ACC112 (cell line): ENCODE data around the gene STAT4.
A peak's percentile ranks its signal among the peaks of the same experiment; 100 is the strongest.

Experiments
- H2AFZ ChIP-seq: fragments of 200-600 bp; sonication (generic); one replicate; pipeline ENCODE4 v1.6.0; 2017; ENCODE audit warnings: antibody characterized with exemption, low read length; ENCODE audit not compliant: unreplicated experiment
- H3K27ac ChIP-seq: fragments of 200-600 bp; sonication (generic); 2 replicates; pipeline ENCODE4 v1.5.1; 2014; ENCODE audit warnings: low read depth, mild to moderate bottlenecking, antibody characterized with exemption, low read length, moderate library complexity
- H3K27me3 ChIP-seq: fragments of 200-600 bp; sonication (generic); 2 replicates; pipeline ENCODE4 v1.6.1; 2014; ENCODE audit warnings: mild to moderate bottlenecking, antibody characterized with exemption, low read length, moderate library complexity, mixed read lengths; ENCODE audit not compliant: insufficient read depth
- H3K36me3 ChIP-seq: fragments of 200-600 bp; sonication (generic); 2 replicates; pipeline ENCODE4 v1.6.1; 2016; ENCODE audit warnings: mild to moderate bottlenecking, antibody characterized with exemption, low read length, moderate library complexity, mixed read lengths; ENCODE audit not compliant: insufficient read depth
- H3K4me1 ChIP-seq: fragments of 200-600 bp; sonication (generic); one replicate; pipeline ENCODE4 v1.6.1; 2016; ENCODE audit warnings: low read length, mixed read lengths; ENCODE audit not compliant: insufficient read depth, unreplicated experiment, control insufficient read depth
- H3K4me3 ChIP-seq: fragments of 200-600 bp; sonication (generic); 2 replicates; pipeline ENCODE4 v1.5.1; 2014; ENCODE audit warnings: mild to moderate bottlenecking, low read depth, low read length
- H3K79me2 ChIP-seq: fragments of 200-600 bp; sonication (generic); one replicate; pipeline ENCODE4 v1.6.0; 2016; ENCODE audit warnings: low read length; ENCODE audit not compliant: control insufficient read depth, unreplicated experiment, insufficient read depth

STAT4 gene

DNA sequence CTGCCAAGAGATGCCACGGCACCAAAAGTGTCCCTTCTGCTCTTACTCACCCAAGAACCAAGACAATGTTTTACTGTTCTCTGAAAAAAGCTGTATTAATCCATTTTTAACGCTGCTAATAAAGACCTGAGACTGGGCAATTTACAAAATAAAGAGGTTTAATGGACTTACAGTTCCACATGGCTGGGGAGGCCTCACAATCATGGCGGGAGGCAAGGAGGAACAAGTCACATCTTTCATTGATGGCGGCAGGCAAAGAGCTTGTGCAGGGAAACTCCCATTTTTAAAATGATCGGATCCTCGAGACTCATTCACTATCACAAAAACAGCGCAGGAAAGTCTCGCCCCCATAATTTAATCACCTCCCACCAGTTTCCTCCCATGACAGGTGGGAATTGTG is 135.0 kb downstream of the STAT4 start:
- Histone ChIP-seq H3K4me3 (no peak overlapping the region), H3K79me2 (peaks cover 32% of the 10 kb centered on the region), H3K36me3 (peaks cover 21% of the 10 kb centered on the region), H3K4me1 (peaks cover 41% of the 10 kb centered on the region), H2AFZ (no peak overlapping the region), H3K27ac (no peak overlapping the region), H3K27me3 (no peaks in the 10 kb centered on the region)

DNA sequence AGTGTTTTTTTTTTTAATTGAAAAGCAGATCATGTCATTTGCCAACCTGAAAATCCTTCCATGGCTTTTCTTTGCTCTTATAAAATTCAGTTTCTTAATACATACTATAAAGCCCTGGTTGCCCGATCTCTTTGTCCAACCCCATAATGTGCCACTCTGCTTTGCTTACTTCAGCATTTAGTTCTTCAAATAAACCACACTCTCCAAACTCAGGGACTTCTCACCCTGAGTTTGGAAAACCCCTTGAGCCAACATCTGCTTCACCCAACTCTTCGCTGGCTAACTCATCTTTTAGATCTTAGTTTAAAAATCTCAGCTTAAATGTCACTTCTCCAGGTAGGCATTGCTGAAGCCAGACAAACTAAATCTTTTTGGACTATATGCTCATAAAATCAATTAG is 135.6 kb downstream of the STAT4 start:
- no peak overlapping the region for H3K27ac ChIP-seq
- no peak overlapping the region for H2AFZ ChIP-seq
- peaks cover 43% of the 10 kb centered on the region for H3K4me1 ChIP-seq
- peaks cover 37% of the 10 kb centered on the region for H3K79me2 ChIP-seq
- no peak overlapping the region for H3K4me3 ChIP-seq
- peaks cover 25% of the 10 kb centered on the region for H3K36me3 ChIP-seq
- no peaks in the 10 kb centered on the region for H3K27me3 ChIP-seq

DNA sequence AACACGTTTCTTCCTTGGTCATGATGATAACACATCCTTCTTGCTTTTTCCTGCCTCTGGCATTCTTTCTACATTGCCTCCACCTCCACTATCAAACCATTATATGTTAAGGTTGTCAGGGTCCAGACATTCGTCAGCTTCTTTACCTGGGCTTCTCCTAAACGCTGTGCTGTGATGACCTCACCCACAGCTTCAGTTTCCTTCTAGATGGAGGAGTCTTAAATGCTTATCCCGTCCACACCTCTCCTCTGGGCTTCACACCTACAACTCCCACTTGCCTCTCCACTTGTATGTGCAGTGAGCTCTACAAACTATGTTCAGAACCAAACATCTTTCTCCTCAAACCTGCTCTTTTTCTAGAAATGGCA is 136.2 kb downstream of the STAT4 start:
- Histone ChIP-seq H2AFZ (no peak overlapping the region), H3K27ac (peak overlapping the region; percentile 83), H3K4me1 (peaks cover 48% of the 10 kb centered on the region), H3K4me3 (peak overlapping the region; percentile 91), H3K36me3 (peaks cover 31% of the 10 kb centered on the region), H3K79me2 (peaks cover 43% of the 10 kb centered on the region), H3K27me3 (no peaks in the 10 kb centered on the region)

DNA sequence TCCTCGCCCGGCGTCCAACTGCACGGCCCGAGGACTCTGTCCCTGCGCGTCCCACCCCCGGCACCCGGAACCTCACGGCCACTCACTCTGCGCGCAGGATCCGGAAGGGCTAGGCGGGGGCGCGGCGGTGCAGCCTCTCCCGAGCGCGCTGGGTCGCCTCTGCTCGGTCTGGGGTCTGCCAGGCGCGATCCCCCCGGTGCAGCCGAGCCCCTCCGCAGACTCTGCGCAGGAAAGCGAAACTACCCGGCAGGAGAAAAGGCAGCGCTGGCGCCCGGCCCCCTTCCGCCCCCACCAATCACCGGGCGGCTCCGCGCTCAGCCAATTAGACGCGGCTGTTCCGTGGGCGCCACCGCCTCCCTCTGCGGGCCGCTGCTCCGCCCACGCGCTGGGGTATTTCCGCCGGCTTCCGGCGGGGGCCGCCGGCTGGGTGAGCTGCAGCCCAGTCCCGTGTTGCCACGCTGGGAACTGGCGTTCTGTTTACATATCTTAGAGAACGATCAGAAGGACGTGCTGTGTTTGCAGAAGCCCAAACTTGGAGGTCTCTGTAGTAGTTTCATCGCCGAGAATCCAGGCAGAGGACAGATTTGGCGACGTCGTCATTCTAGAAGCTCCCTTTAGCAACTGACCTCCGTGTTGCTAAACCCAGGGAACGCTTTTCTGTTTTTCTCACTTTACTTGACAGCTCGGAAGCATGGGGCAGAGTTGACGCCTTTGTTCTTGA is 136.7 kb downstream of the STAT4 start, which contains the start of gene STAT1:
STAT1 (minus strand) TSS at position 240 of the 721 bp plus-strand sequence. CDS start 4,168 bp downstream, outside the sequence.
- Histone ChIP-seq H3K27me3 (no peaks in the 10 kb centered on the region), H3K79me2 (peaks cover 48% of the 10 kb centered on the region), H3K27ac (peak within 1 kb of the TSS; percentile 83), H3K4me1 (peaks cover 43% of the 10 kb centered on the region), H3K36me3 (peaks cover 36% of the 10 kb centered on the region), H3K4me3 (peak within 1 kb of the TSS; percentile 91), H2AFZ (no peak within 1 kb of the TSS)

DNA sequence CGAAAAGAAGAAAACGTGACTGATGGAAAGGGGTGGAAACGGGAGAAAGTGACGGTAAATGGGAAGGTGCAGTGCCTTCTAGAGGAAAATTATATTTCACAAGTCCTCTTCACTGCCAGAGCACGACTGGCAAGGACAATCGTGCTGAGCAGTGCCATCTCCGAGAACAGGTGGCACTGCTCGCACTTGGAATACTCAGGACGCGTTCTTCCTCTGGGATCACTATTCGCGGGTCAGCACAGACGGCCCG is 137.2 kb downstream of the STAT4 start:
- Histone ChIP-seq H2AFZ (no peak overlapping the region), H3K4me3 (peak overlapping the region; percentile 91), H3K79me2 (peaks cover 52% of the 10 kb centered on the region), H3K27me3 (no peaks in the 10 kb centered on the region), H3K27ac (peak overlapping the region; percentile 64), H3K36me3 (peaks cover 41% of the 10 kb centered on the region), H3K4me1 (peaks cover 41% of the 10 kb centered on the region)

DNA sequence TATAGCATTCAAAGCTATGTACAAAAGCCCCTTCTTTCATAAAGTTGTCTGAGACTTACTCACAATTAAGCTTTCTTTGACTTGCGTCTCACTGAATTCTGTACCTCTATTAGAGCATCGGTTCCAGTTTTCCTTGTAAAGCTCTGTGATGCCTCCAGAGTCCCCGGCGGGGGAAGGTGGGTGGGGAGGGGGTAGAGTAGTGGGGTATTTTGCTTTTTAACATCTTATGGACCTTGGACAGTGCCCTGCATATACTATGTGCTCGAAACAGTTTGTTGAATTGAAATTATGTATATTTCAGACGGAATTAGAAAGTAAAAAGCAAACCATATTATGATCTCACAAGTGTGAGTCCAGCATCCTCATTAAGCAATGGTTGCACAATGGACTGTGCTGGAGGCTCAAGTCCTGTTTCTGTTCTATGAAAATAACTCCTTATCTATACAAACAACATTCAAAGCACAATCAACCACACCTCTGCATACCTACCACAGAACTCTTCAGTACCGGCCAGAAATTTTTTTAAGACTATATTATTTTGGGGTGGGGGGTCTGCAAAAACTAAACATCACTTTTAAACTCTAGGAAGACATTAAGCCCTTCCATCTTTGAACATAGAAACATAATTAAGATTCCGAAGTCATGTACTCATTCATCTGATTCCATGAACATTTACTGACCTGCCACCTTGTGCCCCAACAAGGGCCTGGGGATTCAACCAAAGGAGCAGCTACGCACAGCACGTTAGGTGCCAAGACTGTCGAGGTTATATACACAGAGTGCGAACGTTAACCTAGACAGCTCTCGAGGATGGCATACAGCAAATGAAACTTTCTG is 137.7 kb downstream of the STAT4 start:
- no peaks in the 10 kb centered on the region for H3K27me3 ChIP-seq
- H2AFZ ChIP-seq: no peak overlapping the region
- H3K79me2 ChIP-seq: peaks cover 58% of the 10 kb centered on the region
- peak overlapping the region; percentile 91 for H3K4me3 ChIP-seq
- peaks cover 47% of the 10 kb centered on the region for H3K36me3 ChIP-seq
- peaks cover 40% of the 10 kb centered on the region for H3K4me1 ChIP-seq
- H3K27ac ChIP-seq: peak overlapping the region; percentile 64

DNA sequence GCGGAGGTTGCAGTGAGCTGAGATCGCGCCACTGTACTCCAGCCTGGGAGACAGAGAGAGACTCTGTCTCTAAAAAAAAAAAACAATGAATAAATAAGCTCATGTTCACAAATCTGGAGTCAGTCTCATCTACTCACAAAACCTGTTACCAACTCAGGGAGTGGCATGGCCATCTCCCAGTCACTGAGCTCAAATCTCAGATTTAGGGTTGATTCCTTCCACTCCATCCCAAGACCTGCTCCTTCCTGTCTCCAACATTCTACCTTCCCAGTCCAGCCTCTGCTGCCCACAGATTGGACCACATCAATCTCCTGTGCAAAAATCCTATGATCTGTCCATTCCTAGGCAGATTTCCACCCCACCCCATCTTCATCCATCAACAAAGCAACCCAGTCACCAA is 138.4 kb downstream of the STAT4 start:
- Histone ChIP-seq H3K4me1 (peaks cover 40% of the 10 kb centered on the region), H3K27me3 (no peaks in the 10 kb centered on the region), H3K36me3 (peaks cover 54% of the 10 kb centered on the region), H3K79me2 (peaks cover 65% of the 10 kb centered on the region), H3K27ac (peak overlapping the region; percentile 64), H2AFZ (no peak overlapping the region), H3K4me3 (peak overlapping the region; percentile 91)

DNA sequence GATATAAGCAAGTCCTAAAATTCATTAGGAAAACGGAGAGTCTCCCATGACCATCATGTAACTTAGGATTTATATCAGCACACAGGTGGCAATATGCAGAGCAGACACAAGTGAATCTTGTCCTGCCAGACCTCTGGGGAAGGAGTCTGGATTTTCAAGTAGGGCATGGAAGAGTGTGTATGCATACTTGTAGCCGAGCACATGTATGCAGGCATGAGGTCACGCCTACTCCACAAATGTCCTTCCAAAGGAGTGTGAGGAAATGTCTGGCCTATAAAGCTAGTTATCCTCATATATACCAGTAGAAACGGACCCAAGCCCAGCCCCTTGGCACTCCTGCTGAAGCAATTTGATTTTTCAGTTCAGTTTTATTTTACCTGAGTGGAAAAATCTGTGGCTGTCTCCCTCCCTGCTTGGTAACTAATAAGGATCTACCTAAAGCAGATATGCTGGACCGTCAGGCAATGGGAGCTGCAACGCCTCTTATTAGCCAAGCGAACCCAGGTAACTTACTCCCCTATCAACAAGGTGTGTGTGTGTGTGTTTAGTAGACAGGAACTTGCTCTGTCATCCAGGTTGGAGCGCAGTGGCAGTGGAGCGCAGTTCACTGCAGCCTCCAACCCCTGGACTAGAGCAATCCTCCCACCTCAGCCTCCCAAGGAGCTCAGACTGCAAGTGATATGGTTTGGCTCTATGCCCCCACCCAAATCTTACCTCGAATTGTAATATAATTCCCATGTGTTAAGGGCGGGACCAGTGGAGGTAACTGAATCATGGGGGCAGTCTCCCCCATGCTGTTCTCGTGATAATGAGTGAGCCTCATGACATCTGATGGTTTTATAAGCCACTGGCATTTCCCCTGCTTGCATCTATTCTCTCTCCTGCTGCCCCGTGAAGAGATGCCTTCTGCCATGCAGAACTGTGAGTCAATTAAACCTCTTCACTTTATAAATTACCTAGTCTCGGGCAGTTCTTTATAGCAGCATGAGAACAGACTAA is 139.6 kb downstream of the STAT4 start:
- Histone ChIP-seq H2AFZ (no peak overlapping the region), H3K27ac (no peak overlapping the region; the same call in 1 of the 2 replicates), H3K27me3 (no peaks in the 10 kb centered on the region), H3K36me3 (peaks cover 65% of the 10 kb centered on the region), H3K4me3 (peak overlapping the region; percentile 91), H3K4me1 (peaks cover 42% of the 10 kb centered on the region), H3K79me2 (peaks cover 76% of the 10 kb centered on the region)

DNA sequence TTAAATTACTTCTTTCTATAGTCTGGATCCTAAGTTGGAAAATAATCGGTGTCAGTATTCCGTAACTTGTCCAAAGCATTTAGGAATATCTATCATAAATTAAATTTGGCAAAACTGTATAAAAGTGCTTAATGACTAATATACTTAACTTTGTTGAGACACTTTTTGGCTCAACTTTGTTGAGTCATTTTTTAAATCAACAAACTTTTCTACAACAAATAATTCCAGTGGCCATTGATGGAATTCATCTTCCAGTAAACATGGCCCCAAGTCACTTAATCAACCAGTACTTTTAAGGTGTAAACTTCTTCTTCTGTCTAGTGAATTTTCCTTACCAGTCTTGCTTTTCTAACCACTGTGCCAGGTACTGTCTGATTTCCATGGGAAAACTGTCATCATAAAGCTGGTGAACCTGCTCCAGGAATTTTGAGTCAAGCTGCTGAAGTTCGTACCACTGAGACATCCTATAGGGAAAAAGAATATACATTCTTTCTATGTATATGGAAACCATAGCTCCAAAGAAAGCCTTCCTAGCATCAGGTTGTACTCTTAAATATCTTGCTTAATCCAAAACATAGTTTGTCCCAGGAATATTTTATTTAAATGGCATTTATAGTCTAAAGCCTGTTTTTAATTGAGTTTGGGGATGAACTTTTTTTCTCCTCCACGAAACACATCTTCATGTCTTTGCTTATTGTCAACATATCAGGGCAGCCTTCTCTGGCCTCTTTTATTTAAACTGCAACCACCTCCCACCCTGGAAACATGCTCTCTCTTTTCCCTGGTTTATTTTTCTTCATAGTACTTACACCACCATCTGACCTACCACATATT is 141.0 kb downstream of the STAT4 start:
- peak overlapping the region; percentile 91 for H3K4me3 ChIP-seq
- no peak overlapping the region for H2AFZ ChIP-seq
- peak overlapping the region; percentile 23; the same call in 1 of the 2 replicates for H3K27ac ChIP-seq
- H3K27me3 ChIP-seq: no peaks in the 10 kb centered on the region
- peaks cover 89% of the 10 kb centered on the region for H3K79me2 ChIP-seq
- peaks cover 38% of the 10 kb centered on the region for H3K4me1 ChIP-seq
- peaks cover 80% of the 10 kb centered on the region for H3K36me3 ChIP-seq
